Measurements from ENCODE around the gene CELA1. TPM values are rescaled to one million over a fixed set of nuclear protein-coding genes. Genes with fewer than 3 reads are reported as not detected.

The CELA1 gene
- total RNA-seq, 4 donors from 2014 or later, result not detected

- TF ChIP-seq, protein P1, sequence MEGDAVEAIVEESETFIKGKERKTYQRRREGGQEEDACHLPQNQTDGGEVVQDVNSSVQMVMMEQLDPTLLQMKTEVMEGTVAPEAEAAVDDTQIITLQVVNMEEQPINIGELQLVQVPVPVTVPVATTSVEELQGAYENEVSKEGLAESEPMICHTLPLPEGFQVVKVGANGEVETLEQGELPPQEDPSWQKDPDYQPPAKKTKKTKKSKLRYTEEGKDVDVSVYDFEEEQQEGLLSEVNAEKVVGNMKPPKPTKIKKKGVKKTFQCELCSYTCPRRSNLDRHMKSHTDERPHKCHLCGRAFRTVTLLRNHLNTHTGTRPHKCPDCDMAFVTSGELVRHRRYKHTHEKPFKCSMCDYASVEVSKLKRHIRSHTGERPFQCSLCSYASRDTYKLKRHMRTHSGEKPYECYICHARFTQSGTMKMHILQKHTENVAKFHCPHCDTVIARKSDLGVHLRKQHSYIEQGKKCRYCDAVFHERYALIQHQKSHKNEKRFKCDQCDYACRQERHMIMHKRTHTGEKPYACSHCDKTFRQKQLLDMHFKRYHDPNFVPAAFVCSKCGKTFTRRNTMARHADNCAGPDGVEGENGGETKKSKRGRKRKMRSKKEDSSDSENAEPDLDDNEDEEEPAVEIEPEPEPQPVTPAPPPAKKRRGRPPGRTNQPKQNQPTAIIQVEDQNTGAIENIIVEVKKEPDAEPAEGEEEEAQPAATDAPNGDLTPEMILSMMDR (IDR thresholded peaks at IDR 0.05), result no peak
- TF ChIP-seq POLR2AphosphoS5 (IDR thresholded peaks at IDR 0.05) (no peak), POLR2A (IDR thresholded peaks at IDR 0.05; ENCODE audit: low read depth) (no peak), EP300 (IDR thresholded peaks at IDR 0.05) (no peak)
- Histone ChIP-seq H3K36me3 (no peaks in the 10 kb centered on the region), H3K9me3 (no peaks in the 10 kb centered on the region), H3K4me3 (peak within 1 kb of the TSS; percentile 54 to 67 (median 56)), H3K27ac (replicated peaks in 1 of 4) (peak within 1 kb of the TSS; percentile 16 to 48 (median 30)), H3K27me3 (peaks cover 0 to 48% (median 18%) of the 10 kb centered on the region in 4 donors), H3K4me1 (peaks cover 13 to 22% (median 18%) of the 10 kb centered on the region in 4 donors)
- intact Hi-C loops (cut with DNase I), result no loop called here
- 3% methylated on average over 26 of the region's 73 CpGs for WGBS
- no peak for DNase-seq (ENCODE audit: extremely low spot score)
Observed at GRCh38 chr12:51391283-51392123, 45.0 kb upstream of the CELA1 start, which contains the start of gene GALNT6. GALNT6 (minus strand) TSS chr12:51391406; CDS start chr12:51379781, 11,625 bp downstream.

DNA sequence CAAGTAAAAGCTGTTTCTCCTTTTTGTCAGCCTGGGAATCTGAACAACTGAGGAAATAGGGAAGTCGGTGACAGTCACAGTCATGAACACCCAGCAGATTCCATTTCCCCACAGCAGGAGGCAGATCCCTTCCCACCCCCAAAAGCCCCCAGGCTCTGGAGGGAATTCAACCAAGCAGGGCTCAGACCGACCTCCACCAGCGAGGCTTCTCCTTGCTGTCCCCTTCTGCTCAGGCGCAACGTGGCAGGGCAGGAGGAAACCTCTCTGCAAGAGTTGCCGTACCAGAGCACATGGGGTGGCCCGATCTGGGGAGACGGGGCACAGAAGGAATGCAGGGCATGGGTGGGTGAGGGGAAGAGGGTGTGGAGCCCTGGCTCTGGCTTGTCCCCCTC lies 44.4 kb upstream of the CELA1 start:
- DNase-seq (ENCODE audit: extremely low spot score), result no peak
- Histone ChIP-seq H3K27me3 (peaks cover 0 to 48% (median 18%) of the 10 kb centered on the region in 4 donors), H3K4me3 (peak overlapping the region; percentile 54 to 67 (median 56)), H3K36me3 (no peaks in the 10 kb centered on the region), H3K9me3 (no peaks in the 10 kb centered on the region), H3K27ac (replicated peaks in 1 of 4) (peak overlapping the region; percentile 16 to 48 (median 30)), H3K4me1 (peaks cover 13 to 22% (median 18%) of the 10 kb centered on the region in 4 donors)
- 22% methylated on average over 1 of the region's 8 CpGs for WGBS
- TF ChIP-seq POLR2A (IDR thresholded peaks at IDR 0.05; ENCODE audit: low read depth) (no peak), POLR2AphosphoS5 (IDR thresholded peaks at IDR 0.05) (no peak), EP300 (IDR thresholded peaks at IDR 0.05) (no peak)
- TF ChIP-seq, protein P1 (IDR thresholded peaks at IDR 0.05), result no peak
- intact Hi-C loops (cut with DNase I), result no loop called here

DNA sequence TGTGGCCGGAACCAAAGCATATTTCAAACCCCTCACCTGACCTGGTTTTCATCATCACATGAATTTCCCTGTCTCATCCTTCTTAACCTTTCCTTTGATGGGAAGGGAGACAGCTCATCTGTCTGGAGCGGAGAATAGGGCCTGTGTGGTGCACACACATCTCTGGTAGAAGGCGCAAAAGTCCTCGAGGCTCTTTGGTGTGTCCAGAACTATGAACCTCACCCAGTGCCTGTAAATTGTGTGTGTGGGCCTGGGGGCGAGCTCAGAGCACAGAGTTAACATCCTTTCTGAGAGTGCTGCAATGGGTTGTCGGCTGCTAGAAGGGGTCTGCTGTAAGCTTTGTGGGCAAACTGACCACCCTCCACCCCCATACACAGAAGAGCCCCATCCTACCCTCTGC lies 44.0 kb upstream of the CELA1 start:
- TF ChIP-seq EP300 (IDR thresholded peaks at IDR 0.05) (no peak), POLR2AphosphoS5 (IDR thresholded peaks at IDR 0.05) (no peak), POLR2A (IDR thresholded peaks at IDR 0.05; ENCODE audit: low read depth) (no peak)
- TF ChIP-seq, protein P1 (IDR thresholded peaks at IDR 0.05), result no peak
- DNase-seq (ENCODE audit: extremely low spot score), result no peak
- Histone ChIP-seq H3K27me3 (peaks cover 0 to 45% (median 18%) of the 10 kb centered on the region in 4 donors), H3K4me1 (peaks cover 13 to 22% (median 18%) of the 10 kb centered on the region in 4 donors), H3K36me3 (no peaks in the 10 kb centered on the region), H3K4me3 (no peak overlapping the region), H3K27ac (replicated peaks in 1 of 4) (no peak overlapping the region), H3K9me3 (no peaks in the 10 kb centered on the region)
- intact Hi-C loops (cut with DNase I), result no loop called here
- whole genome bisulfite sequencing, result 91% methylated on average over 6 of the region's 6 CpGs

- no peak overlapping the region for H3K27ac ChIP-seq (replicated peaks in 1 of 4)
- TF ChIP-seq EP300 (IDR thresholded peaks at IDR 0.05) (no peak), POLR2AphosphoS5 (IDR thresholded peaks at IDR 0.05) (no peak), POLR2A (IDR thresholded peaks at IDR 0.05; ENCODE audit: low read depth) (no peak)
- TF ChIP-seq, protein P1 (IDR thresholded peaks at IDR 0.05), result no peak
- intact Hi-C loops (cut with DNase I), result no loop called here
- WGBS, result 81% methylated on average over 2 of the region's 2 CpGs
- peaks cover 0 to 37% (median 18%) of the 10 kb centered on the region in 4 donors for H3K27me3 ChIP-seq
- peaks cover 13 to 21% (median 17%) of the 10 kb centered on the region in 4 donors for H3K4me1 ChIP-seq
- no peaks in the 10 kb centered on the region for H3K36me3 ChIP-seq
- no peak for DNase-seq (ENCODE audit: extremely low spot score)
- H3K4me3 ChIP-seq, result no peak overlapping the region
- H3K9me3 ChIP-seq, result no peaks in the 10 kb centered on the region
Observed at GRCh38 chr12:51389302-51389999, 43.0 kb upstream of the CELA1 start.
